HG03354 (cell line): ENCODE data around the gene INPP4B.

Experiments used
- ATAC-seq: cut with Tn5 transposase; IDR thresholded peaks from one replicate; pipeline ENCODE4 v1.9.1; 2021; ENCODE audit warnings: mild to moderate bottlenecking; ENCODE audit not compliant: unreplicated experiment, poor library complexity, severe bottlenecking

INPP4B gene

GRCh38 chr4:142339053-142339452 is 507.0 kb downstream of the INPP4B start:
- ATAC-seq, result no peak

GRCh38 chr4:142336251-142336934 is 509.7 kb downstream of the INPP4B start:
- ATAC-seq, result no peak

DNA sequence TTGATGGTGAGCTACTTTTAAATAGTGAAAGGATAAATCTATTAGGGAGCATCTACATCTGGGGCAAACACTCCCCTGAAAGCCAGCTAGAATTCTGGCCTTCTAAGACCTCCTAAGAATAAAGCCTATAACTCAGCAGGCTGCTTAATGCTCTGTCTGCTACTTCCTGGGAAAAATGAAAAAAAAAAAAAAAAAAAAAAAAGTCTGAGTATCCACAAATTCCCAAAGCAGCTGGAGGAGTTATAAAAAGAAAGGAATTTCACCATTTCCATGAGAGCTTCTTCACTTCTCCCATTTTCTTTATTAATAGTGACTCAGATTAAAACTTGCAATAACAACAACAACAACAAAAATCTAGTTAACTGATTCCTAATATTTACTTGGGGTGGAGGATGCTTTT is 511.2 kb downstream of the INPP4B start:
- no peak for ATAC-seq

GRCh38 chr4:142331646-142332045 is 514.5 kb downstream of the INPP4B start:
- ATAC-seq, result no peak

- no peak for ATAC-seq
Measured at GRCh38 chr4:142331132-142331531, 515.0 kb downstream of the INPP4B start.

GRCh38 chr4:142330311-142330710 is 515.8 kb downstream of the INPP4B start:
- ATAC-seq, result no peak

- no peak for ATAC-seq
Measured at GRCh38 chr4:142329313-142329712, 516.8 kb downstream of the INPP4B start.

DNA sequence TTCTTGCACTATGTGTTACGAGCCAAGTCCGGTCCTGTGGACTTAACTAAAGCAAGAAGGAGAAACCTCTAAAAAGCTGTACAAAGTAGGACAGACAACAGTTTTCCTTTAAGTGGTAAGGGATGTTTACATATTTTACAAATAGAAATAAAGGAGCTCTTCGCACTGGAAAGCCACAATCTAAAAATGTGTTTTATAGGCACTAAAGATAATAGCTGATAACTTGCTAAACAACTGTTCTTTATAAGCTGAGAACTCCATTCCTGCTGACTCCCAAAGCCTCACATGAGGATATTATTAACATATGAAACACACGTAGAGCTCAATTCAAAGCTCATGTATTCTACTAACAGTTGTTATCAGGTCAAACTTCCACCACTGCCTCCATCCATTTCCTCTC is 519.9 kb downstream of the INPP4B start:
- ATAC-seq, result no peak

DNA sequence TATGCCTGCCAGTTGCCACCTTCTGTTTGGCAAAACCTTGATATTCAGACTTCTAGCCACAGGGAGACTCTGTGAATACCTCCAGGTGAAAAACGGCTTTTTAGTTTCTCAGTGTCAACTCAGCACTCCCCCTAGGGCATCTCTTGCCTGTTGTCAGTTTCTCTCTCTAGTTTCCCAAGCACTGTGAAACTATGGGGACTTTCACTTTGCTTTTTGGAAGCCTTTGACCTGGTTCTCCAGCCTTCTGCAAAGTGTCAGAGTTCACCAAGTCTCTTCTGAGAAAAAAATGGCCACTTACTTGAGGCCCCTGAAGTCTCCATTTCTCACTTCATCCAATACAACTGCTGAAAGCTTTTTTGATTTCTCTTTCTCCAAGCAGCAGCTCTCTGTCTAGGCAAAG is 521.5 kb downstream of the INPP4B start:
- no peak for ATAC-seq

DNA sequence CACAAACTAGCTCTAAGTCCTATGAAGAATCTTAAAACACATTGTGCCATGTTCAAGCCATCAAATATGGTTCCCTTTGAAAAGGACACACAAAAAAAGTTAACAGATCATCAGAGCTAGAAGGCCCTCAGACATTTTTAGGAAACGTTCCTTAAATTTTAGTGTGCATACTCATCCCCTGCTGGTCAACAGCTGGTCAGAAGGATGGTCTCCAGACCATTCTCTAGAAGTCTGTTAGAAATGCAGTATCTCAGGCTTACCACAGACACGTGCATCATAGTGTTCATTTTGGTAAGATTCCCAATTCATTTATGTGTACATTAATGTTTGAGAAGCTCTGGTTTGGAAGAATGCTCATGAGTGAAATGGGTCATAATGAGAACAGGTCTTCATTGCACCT is 523.1 kb downstream of the INPP4B start:
- ATAC-seq, result no peak

DNA sequence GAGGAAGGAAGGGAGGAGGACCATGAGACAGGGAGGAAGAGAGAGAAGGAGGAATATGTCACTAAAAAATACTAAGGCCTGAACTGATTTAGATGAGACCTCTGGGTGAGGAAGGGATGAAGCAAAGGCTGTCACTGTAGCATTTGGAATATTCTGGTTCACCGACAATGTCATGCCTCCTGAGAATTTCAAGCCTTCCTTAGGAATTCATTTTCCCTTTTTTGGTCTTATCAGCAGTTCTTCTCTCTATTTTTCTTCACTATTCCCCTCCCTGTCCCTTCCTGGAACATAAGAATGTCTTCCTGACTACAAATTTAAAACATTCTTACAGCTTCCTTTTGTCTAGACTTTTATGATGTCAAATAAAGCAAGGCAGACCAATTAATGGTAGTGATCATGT is 527.8 kb downstream of the INPP4B start:
- ATAC-seq, result no peak

- no peak for ATAC-seq
Measured at GRCh38 chr4:142316913-142317312, 529.2 kb downstream of the INPP4B start.

DNA sequence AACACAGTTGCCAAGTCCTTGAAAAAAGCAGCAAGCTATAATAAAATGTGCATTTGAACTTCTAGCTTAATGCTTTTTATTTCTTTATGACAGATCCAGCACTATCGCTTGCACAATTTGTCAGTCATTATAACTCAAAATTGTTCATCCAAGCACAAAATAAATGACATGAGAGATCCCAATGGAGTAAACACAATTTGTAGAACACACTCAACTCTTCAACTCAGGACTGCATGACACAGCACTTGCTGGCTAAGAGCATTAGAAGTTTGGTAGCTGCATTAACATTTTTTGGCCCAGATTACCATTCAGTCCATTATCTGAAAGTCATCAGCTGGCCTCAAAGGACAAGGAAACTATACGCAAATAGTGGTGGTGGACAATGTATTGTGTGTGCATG is 530.1 kb downstream of the INPP4B start:
- ATAC-seq, result no peak

- ATAC-seq, result no peak
Measured at GRCh38 chr4:142314686-142315085, 531.4 kb downstream of the INPP4B start.

DNA sequence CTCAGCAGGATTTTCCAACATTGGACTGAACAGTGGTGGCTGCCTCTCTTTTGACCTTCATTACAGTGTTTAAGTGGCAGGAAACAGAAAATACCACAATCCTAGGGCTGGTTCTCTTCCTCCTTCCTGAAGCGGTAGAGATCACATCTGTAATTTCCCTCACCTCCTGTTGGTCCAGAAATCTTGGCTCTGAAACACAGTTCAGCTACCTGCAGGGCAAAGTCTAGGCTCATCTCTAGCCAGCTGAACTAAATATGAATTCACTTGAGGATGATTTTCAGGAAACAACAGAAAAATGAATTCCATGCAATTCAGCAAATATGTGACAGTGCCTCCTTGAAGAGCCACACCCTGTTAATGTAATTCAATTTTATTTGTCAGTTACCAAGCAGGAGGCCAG is 531.9 kb downstream of the INPP4B start:
- ATAC-seq, result no peak

GRCh38 chr4:142312391-142312790 is 533.7 kb downstream of the INPP4B start:
- no peak for ATAC-seq

- no peak for ATAC-seq
Measured at GRCh38 chr4:142311916-142312315, 534.2 kb downstream of the INPP4B start.

DNA sequence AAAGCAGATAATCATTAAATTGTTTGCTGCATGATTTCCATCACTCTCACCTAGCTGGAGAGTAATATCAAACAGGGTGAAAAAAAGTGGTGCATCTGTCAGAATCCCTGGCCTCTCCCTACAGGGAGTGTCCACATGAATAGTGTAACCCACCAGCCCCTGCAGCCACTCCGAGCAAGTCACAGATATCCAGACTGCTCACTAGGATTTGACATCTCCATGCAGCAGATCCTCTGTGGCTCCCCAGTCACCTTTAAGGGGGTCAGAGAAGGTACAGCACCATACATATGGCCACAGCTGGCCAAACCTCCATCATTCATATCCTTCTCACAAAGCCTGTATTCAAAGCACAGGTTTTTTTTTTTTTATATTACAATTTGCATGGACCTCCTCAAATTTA is 536.3 kb downstream of the INPP4B start:
- ATAC-seq, result no peak

DNA sequence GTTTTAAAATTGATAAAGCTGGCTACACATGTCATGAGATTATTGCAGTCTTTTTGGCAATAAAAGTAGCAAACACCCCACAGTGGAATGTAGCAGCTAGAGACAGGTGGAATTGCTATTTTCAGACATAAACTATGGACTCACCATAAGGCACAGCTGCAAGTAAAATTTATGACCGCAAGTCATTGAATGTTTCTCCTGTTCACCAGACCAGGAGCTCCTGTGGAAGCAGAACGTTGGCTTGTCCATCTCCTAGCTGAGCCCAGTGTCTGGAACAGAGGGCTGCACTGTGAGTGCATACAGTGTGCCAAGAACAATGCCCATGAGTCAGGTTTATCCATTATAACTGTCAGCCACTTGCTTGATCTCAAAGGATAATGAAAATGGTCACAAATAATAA is 538.2 kb downstream of the INPP4B start:
- no peak for ATAC-seq

- ATAC-seq, result no peak
Measured at GRCh38 chr4:142297313-142297712, 548.8 kb downstream of the INPP4B start.

DNA sequence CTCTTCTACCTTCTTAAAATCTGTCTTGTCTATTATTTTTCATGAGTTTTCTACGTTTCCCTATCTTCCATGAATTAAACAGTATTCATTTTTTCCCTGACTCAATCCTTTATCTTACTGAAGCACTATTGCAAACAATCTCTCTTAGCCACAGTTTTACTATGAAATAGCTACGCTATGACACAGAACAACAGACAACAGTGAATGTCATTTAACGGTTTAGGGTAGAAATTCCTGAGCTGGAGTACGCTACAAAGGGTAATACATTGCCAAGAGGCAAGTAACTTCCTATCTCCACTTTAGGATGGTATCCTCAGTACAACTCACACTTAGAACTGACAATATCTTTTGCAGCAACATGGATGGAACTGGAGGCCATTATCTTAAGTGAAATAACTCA is 552.6 kb downstream of the INPP4B start:
- no peak for ATAC-seq

- ATAC-seq, result no peak
Measured at GRCh38 chr4:142292231-142292630, 553.9 kb downstream of the INPP4B start.
